Measurements from ENCODE around the gene ASTN2.

The ASTN2 gene

DNA sequence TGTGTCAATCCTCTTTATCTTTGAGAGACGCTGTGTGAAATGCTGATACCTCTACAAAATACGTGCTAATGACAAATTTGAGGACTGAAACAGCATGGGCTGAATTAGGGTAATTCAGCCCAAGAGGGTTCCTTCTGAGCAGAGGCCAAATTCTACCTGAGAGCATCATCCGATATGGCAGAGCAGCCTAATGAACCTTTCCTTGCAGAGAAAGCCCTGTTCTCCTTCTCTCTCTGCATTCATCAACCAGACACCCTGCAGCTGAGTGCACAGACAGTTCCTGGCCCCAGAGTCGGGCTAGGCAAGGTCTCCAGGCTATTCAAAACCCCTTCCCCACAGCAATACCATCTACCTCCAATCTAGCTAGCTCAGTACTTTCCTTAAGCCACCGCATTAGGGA, 649.8 kb downstream of the ASTN2 start:
- no peaks in the 10 kb centered on the region for H3K9me3 ChIP-seq (ENCODE audit: low read length)
- no peaks in the 10 kb centered on the region for H3K36me3 ChIP-seq (ENCODE audit: insufficient read depth, low read length)
- no peak overlapping the region for H3K27ac ChIP-seq (ENCODE audit: low read depth, low read length, poor library complexity, severe bottlenecking)
- H3K4me2 ChIP-seq (ENCODE audit: low read length), result no peak overlapping the region
- TF ChIP-seq EZH2 (IDR thresholded peaks at IDR 0.05; ENCODE audit: borderline replicate concordance, low read length) (no peak), CTCF (IDR thresholded peaks at IDR 0.05; ENCODE audit: low read length) (no peak)
- no peaks in the 10 kb centered on the region for H3K79me2 ChIP-seq (ENCODE audit: insufficient read depth, low read length)
- peaks cover 4% of the 10 kb centered on the region; the same call in 1 of the 2 replicates for H3K27me3 ChIP-seq (ENCODE audit: insufficient read depth, low read length)
- H3K4me3 ChIP-seq (ENCODE audit: low read depth, low read length, poor library complexity, severe bottlenecking), result no peak overlapping the region
- no peaks in the 10 kb centered on the region for H4K20me1 ChIP-seq (ENCODE audit: insufficient read depth, low read length)
- H3K9me2 ChIP-seq (ENCODE audit: low read depth, low read length), result no peaks in the 10 kb centered on the region
- H3F3A ChIP-seq (ENCODE audit: insufficient read depth, low read length), result no peaks in the 10 kb centered on the region
- H3K4me1 ChIP-seq (ENCODE audit: insufficient read depth, low read length, severe bottlenecking), result no peaks in the 10 kb centered on the region
- H3K9ac ChIP-seq (ENCODE audit: low read length), result no peak overlapping the region
- H2AFZ ChIP-seq (ENCODE audit: low read length), result no peak overlapping the region

DNA sequence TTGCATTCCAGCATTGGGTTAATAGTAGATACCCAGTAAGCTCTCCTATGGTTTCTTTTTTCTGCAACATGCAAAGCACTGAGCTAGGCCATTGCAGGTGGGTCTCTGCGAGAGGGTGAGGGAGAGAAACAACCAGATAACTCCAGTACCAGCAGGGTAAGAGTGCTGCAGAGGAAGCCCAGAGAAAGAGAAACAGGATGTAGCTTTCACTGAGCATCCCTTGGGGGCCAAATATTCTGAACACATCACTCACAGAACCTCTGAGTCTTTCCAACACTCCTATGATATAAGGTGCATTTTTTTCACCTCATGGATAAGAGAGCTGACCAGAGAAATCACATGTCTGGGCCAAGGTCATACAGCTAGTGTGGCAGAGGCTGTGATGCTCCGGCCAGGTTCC, 651.1 kb downstream of the ASTN2 start:
- no peaks in the 10 kb centered on the region for H4K20me1 ChIP-seq (ENCODE audit: insufficient read depth, low read length)
- H3F3A ChIP-seq (ENCODE audit: insufficient read depth, low read length), result no peaks in the 10 kb centered on the region
- H3K9me3 ChIP-seq (ENCODE audit: low read length), result no peaks in the 10 kb centered on the region
- TF ChIP-seq CTCF (IDR thresholded peaks at IDR 0.05; ENCODE audit: low read length), result no peak
- no peak for TF ChIP-seq EZH2 (IDR thresholded peaks at IDR 0.05; ENCODE audit: borderline replicate concordance, low read length)
- H3K4me2 ChIP-seq (ENCODE audit: low read length), result no peak overlapping the region
- H3K79me2 ChIP-seq (ENCODE audit: insufficient read depth, low read length), result no peaks in the 10 kb centered on the region
- no peak overlapping the region for H2AFZ ChIP-seq (ENCODE audit: low read length)
- H3K27me3 ChIP-seq (ENCODE audit: insufficient read depth, low read length), result peaks cover 4% of the 10 kb centered on the region; the same call in 1 of the 2 replicates
- H3K27ac ChIP-seq (ENCODE audit: low read depth, low read length, poor library complexity, severe bottlenecking), result no peak overlapping the region
- no peaks in the 10 kb centered on the region for H3K4me1 ChIP-seq (ENCODE audit: insufficient read depth, low read length, severe bottlenecking)
- no peak overlapping the region for H3K4me3 ChIP-seq (ENCODE audit: low read depth, low read length, poor library complexity, severe bottlenecking)
- H3K9ac ChIP-seq (ENCODE audit: low read length), result no peak overlapping the region
- H3K36me3 ChIP-seq (ENCODE audit: insufficient read depth, low read length), result no peaks in the 10 kb centered on the region
- H3K9me2 ChIP-seq (ENCODE audit: low read depth, low read length), result no peaks in the 10 kb centered on the region

DNA sequence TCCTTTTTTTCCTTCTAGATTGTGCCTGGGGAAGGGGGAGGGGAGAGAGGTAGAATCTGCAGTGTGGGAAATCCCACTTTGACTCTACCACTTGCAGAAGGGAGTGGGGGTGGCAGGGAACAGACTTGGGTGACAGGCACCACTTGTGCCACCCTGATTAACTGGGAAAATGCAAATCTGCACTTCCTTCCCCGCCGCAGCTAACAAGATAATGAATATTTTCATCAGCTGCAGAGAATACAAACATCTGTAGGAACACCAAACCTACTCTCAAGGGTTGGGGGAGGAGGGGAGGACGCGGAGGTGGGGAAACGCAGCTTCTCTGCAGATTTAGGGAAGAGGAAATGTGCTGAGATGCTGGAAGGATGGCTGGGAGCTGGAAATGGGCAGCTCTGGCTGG, 654.2 kb downstream of the ASTN2 start:
- H3K36me3 ChIP-seq (ENCODE audit: insufficient read depth, low read length), result no peaks in the 10 kb centered on the region
- H3K79me2 ChIP-seq (ENCODE audit: insufficient read depth, low read length), result no peaks in the 10 kb centered on the region
- no peak overlapping the region for H3K4me2 ChIP-seq (ENCODE audit: low read length)
- peaks cover 6% of the 10 kb centered on the region; the same call in 1 of the 2 replicates for H3K27me3 ChIP-seq (ENCODE audit: insufficient read depth, low read length)
- H3K4me3 ChIP-seq (ENCODE audit: low read depth, low read length, poor library complexity, severe bottlenecking), result no peak overlapping the region
- TF ChIP-seq CTCF (IDR thresholded peaks at IDR 0.05; ENCODE audit: low read length) (no peak), EZH2 (IDR thresholded peaks at IDR 0.05; ENCODE audit: borderline replicate concordance, low read length) (no peak)
- H3K9me3 ChIP-seq (ENCODE audit: low read length), result no peaks in the 10 kb centered on the region
- H3K9ac ChIP-seq (ENCODE audit: low read length), result no peak overlapping the region
- no peaks in the 10 kb centered on the region for H3K9me2 ChIP-seq (ENCODE audit: low read depth, low read length)
- H3F3A ChIP-seq (ENCODE audit: insufficient read depth, low read length), result no peaks in the 10 kb centered on the region
- H3K27ac ChIP-seq (ENCODE audit: low read depth, low read length, poor library complexity, severe bottlenecking), result no peak overlapping the region
- no peaks in the 10 kb centered on the region for H3K4me1 ChIP-seq (ENCODE audit: insufficient read depth, low read length, severe bottlenecking)
- no peak overlapping the region for H2AFZ ChIP-seq (ENCODE audit: low read length)
- H4K20me1 ChIP-seq (ENCODE audit: insufficient read depth, low read length), result no peaks in the 10 kb centered on the region

Data from OCI-LY1 (cell line).